ENCODE measurements around the gene MTOR.

DNA sequence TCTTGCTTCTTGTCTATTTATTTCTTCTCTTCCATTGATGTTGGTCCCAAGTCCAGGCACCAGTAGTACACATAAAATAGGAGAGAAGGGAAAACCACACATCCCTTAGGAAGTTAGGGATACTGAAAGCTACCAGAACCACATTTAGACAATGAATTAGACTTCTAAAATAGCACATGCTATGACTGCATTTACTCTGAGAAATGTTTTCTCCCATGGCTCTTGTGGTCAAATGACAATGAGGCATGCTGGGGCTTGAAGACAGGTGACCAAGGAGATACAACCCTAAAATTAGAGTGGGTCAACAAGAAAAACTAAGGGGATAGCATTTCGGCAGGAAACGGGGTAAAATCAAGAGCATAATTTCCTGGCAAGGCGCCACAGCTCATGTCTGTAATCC lies 17.1 kb downstream of the MTOR start:
- no peak for TF ChIP-seq SIN3A (IDR thresholded peaks at IDR 0.05; ENCODE audit: borderline replicate concordance, insufficient read depth, low read length)
- TF ChIP-seq, protein P1, sequence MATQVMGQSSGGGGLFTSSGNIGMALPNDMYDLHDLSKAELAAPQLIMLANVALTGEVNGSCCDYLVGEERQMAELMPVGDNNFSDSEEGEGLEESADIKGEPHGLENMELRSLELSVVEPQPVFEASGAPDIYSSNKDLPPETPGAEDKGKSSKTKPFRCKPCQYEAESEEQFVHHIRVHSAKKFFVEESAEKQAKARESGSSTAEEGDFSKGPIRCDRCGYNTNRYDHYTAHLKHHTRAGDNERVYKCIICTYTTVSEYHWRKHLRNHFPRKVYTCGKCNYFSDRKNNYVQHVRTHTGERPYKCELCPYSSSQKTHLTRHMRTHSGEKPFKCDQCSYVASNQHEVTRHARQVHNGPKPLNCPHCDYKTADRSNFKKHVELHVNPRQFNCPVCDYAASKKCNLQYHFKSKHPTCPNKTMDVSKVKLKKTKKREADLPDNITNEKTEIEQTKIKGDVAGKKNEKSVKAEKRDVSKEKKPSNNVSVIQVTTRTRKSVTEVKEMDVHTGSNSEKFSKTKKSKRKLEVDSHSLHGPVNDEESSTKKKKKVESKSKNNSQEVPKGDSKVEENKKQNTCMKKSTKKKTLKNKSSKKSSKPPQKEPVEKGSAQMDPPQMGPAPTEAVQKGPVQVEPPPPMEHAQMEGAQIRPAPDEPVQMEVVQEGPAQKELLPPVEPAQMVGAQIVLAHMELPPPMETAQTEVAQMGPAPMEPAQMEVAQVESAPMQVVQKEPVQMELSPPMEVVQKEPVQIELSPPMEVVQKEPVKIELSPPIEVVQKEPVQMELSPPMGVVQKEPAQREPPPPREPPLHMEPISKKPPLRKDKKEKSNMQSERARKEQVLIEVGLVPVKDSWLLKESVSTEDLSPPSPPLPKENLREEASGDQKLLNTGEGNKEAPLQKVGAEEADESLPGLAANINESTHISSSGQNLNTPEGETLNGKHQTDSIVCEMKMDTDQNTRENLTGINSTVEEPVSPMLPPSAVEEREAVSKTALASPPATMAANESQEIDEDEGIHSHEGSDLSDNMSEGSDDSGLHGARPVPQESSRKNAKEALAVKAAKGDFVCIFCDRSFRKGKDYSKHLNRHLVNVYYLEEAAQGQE (IDR thresholded peaks at IDR 0.05; ENCODE audit: insufficient read depth in 1 of 2, low read depth in 2 of 2, low read length in 2 of 2): no peak

Data from PFSK-1 (cell line).